PC-9 (cell line): ENCODE data around the gene CD24. TPM values are rescaled to one million over a fixed set of nuclear protein-coding genes. Genes with fewer than 3 reads are reported as not detected.

Experiments
- BruUV-seq: library from RNA; stranded (reverse); fragments of 400-500 nt; replicated peaks from 2 replicates; lab custom pipeline; 2021; lab: Mats Ljungman, UMichigan
- CTCF ChIA-PET: fragments of 300-600 bp; sonication (Branson Sonifier 250); formaldehyde crosslinking; loops from one replicate; lab custom pipeline; 2022; ENCODE audit warnings: antibody characterized with exemption; lab: Charles Lee
- POLR2A ChIA-PET: fragments of 300-600 bp; sonication (Branson Sonifier 250); formaldehyde crosslinking; loops from one replicate; lab custom pipeline; 2022; ENCODE audit warnings: antibody characterized with exemption; ENCODE audit not compliant: unreplicated experiment; lab: Charles Lee
- DNase-seq, 2 experiments: peaks; one replicate each; pipeline versions ENCODE4 v3.0.0 to v3.0.0-alpha.2; 2015 to 2022; ENCODE audit warnings: mixed read lengths in 1 of 2
- H2AFZ ChIP-seq: fragments of 200-600 bp; sonication (generic); 2 replicates; pipeline ENCODE4 v1.8.1; 2017; ENCODE audit warnings: antibody characterized with exemption
- H3F3A ChIP-seq: fragments of 200-600 bp; sonication (generic); 2 replicates; pipeline ENCODE4 v1.8.1; 2017; ENCODE audit warnings: antibody characterized with exemption, mild to moderate bottlenecking, low read depth; ENCODE audit not compliant: insufficient read depth
- H3K27ac ChIP-seq: fragments of 200-600 bp; sonication (generic); 2 replicates; pipeline ENCODE4 v1.6.1; 2016; ENCODE audit warnings: mixed run types
- H3K27me3 ChIP-seq: fragments of 200-600 bp; sonication (generic); 2 replicates; pipeline ENCODE4 v1.6.1; 2016; ENCODE audit warnings: low read depth, mixed run types; ENCODE audit not compliant: insufficient read depth
- H3K36me3 ChIP-seq: fragments of 200-600 bp; sonication (generic); 2 replicates; pipeline ENCODE4 v1.6.1; 2016; ENCODE audit warnings: low read depth, mixed run types
- H3K4me1 ChIP-seq: fragments of 200-600 bp; sonication (generic); replicated peaks from 2 replicates; pipeline ENCODE4 v1.6.1; 2016; ENCODE audit warnings: mixed run types; ENCODE audit not compliant: insufficient read depth
- H3K4me2 ChIP-seq: fragments of 200-600 bp; sonication (generic); 2 replicates; pipeline ENCODE4 v1.6.1; 2017; ENCODE audit warnings: mixed run types
- H3K4me3 ChIP-seq: fragments of 200-600 bp; sonication (generic); 2 replicates; pipeline ENCODE4 v1.6.1; 2016; ENCODE audit warnings: mixed run types
- H3K79me2 ChIP-seq: fragments of 200-600 bp; sonication (generic); 2 replicates; pipeline ENCODE4 v1.6.1; 2017; ENCODE audit warnings: low read depth, mixed run types
- H3K9me2 ChIP-seq: fragments of 200-600 bp; sonication (generic); 2 replicates; pipeline ENCODE4 v1.8.1; 2017; ENCODE audit warnings: mild to moderate bottlenecking; ENCODE audit not compliant: insufficient read depth
- H3K9me3 ChIP-seq: fragments of 200-600 bp; sonication (generic); 2 replicates; pipeline ENCODE4 v1.8.1; 2016; ENCODE audit warnings: low read depth; ENCODE audit not compliant: insufficient read depth
- H4K20me1 ChIP-seq: fragments of 200-600 bp; sonication (generic); 2 replicates; pipeline ENCODE4 v1.8.1; 2017; ENCODE audit not compliant: insufficient read depth
- EZH2 ChIP-seq: fragments of 200-600 bp; sonication (generic); IDR thresholded peaks from 2 replicates; pipeline ENCODE4 v1.8.0; 2017; ENCODE audit warnings: antibody characterized with exemption, low read depth
- intact Hi-C: fragments of 100-400 bp; cut with micrococcal nuclease; formaldehyde crosslinking; loops from one replicate; pipeline ENCODE4 v1.10.0; 2022; ENCODE audit not compliant: unreplicated experiment
- total RNA-seq: library from RNA; stranded (reverse); gene quantifications from 2 replicates; pipeline ENCODE4 v1.2.3, GENCODE V29; 2021
- TF ChIP-seq, protein P1 (sequence below): fragments of 200-600 bp; sonication (generic); conservative IDR thresholded peaks from 2 replicates; pipeline ENCODE4 v1.6.1; 2017; ENCODE audit warnings: mixed run types, antibody characterized with exemption, mild to moderate bottlenecking, moderate library complexity

CD24 gene
- total RNA-seq, 1 experiment from 2014 or later: 93.4 TPM

DNA sequence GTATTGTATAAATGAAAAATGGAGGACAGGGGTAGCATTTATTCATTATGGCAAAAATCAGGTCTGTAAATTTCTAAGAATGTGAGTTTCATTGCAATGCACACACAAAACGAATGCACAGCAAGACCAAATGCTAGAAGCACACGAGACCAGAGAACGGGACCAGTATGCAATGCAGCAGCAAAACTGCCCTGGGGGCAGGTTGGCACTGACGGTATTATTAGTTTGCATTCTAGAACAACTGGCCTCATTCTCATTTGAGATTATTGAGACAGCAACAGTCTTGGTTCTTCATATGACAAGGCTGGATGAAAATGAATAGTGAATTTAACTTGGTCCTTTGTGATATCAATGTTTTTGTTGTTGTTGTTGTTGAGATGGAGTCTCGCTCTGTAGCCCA is 44.5 kb upstream of the CD24 start:
- BruUV-seq: no TSS peak
- DNase-seq: no peak
- Histone ChIP-seq H3K4me1 (peaks cover 10% of the 10 kb centered on the region), H3K27ac (no peak overlapping the region), H3K9me3 (no peaks in the 10 kb centered on the region), H4K20me1 (no peaks in the 10 kb centered on the region), H3K4me3 (no peak overlapping the region), H3K27me3 (no peaks in the 10 kb centered on the region), H3K4me2 (no peak overlapping the region), H2AFZ (no peak overlapping the region), H3K9me2 (no peaks in the 10 kb centered on the region), H3K79me2 (no peaks in the 10 kb centered on the region), H3F3A (no peaks in the 10 kb centered on the region; the same call in 1 of the 2 replicates), H3K36me3 (no peaks in the 10 kb centered on the region)
- POLR2A ChIA-PET: no interaction called here
- TF ChIP-seq, protein P1, sequence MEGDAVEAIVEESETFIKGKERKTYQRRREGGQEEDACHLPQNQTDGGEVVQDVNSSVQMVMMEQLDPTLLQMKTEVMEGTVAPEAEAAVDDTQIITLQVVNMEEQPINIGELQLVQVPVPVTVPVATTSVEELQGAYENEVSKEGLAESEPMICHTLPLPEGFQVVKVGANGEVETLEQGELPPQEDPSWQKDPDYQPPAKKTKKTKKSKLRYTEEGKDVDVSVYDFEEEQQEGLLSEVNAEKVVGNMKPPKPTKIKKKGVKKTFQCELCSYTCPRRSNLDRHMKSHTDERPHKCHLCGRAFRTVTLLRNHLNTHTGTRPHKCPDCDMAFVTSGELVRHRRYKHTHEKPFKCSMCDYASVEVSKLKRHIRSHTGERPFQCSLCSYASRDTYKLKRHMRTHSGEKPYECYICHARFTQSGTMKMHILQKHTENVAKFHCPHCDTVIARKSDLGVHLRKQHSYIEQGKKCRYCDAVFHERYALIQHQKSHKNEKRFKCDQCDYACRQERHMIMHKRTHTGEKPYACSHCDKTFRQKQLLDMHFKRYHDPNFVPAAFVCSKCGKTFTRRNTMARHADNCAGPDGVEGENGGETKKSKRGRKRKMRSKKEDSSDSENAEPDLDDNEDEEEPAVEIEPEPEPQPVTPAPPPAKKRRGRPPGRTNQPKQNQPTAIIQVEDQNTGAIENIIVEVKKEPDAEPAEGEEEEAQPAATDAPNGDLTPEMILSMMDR: no peak
- no peak for TF ChIP-seq EZH2
- CTCF ChIA-PET: interaction anchor here (0.6 kb wide), 1 partner anchor 628 kb away, joined by 4 read pairs; no protein-coding TSS in a partner anchor
- intact Hi-C loops: no loop called here

- no peak overlapping the region for H2AFZ ChIP-seq
- ChIA-PET CTCF (no interaction called here), POLR2A (interaction anchor here (0.7 kb wide), 1 partner anchor 226 kb away, joined by 4 read pairs; no protein-coding TSS in a partner anchor)
- no peaks in the 10 kb centered on the region for H3K79me2 ChIP-seq
- H3K27me3 ChIP-seq: no peaks in the 10 kb centered on the region
- intact Hi-C loops: no loop called here
- no peak for DNase-seq
- H3K9me3 ChIP-seq: no peaks in the 10 kb centered on the region
- TF ChIP-seq, protein P1: no peak
- no peak for TF ChIP-seq EZH2
- no peak overlapping the region for H3K27ac ChIP-seq
- H3K4me2 ChIP-seq: no peak overlapping the region
- no peaks in the 10 kb centered on the region for H3K9me2 ChIP-seq
- no peak overlapping the region for H3K4me3 ChIP-seq
- no peaks in the 10 kb centered on the region for H4K20me1 ChIP-seq
- no peaks in the 10 kb centered on the region for H3K36me3 ChIP-seq
- BruUV-seq: no TSS peak
- no peaks in the 10 kb centered on the region for H3K4me1 ChIP-seq
- H3F3A ChIP-seq: no peaks in the 10 kb centered on the region
These were observed 35.0 kb upstream of the CD24 start for GRCh38 chr6:107009499-107009898.

GRCh38 chr6:106997392-106998158 is 23.0 kb upstream of the CD24 start:
- ChIA-PET POLR2A (interaction anchor here (0.9 kb wide), 1 partner anchor 844 kb away, joined by 8 read pairs; no protein-coding TSS in a partner anchor), CTCF (interaction anchor here (0.7 to 1.8 kb wide), 5 partner anchors 150 to 658 kb away, joined by 3 to 8 read pairs (median 3); no protein-coding TSS in a partner anchor)
- no peaks in the 10 kb centered on the region for H3K9me2 ChIP-seq
- no peak overlapping the region for H3K4me3 ChIP-seq
- no peaks in the 10 kb centered on the region for H3K36me3 ChIP-seq
- no peak overlapping the region for H3K27ac ChIP-seq
- TF ChIP-seq, protein P1: peak; percentile 94
- TF ChIP-seq EZH2: no peak
- H3K27me3 ChIP-seq: no peaks in the 10 kb centered on the region
- intact Hi-C loops: loop anchor here (1.0 to 10.0 kb wide), 4 partner anchors 117 to 660 kb away; partner anchors contain the start of genes BEND3 and CRYBG1
- H4K20me1 ChIP-seq: no peaks in the 10 kb centered on the region
- no TSS peak for BruUV-seq
- no peaks in the 10 kb centered on the region for H3K79me2 ChIP-seq
- H3K9me3 ChIP-seq: no peaks in the 10 kb centered on the region
- no peaks in the 10 kb centered on the region for H3K4me1 ChIP-seq
- no peak overlapping the region for H2AFZ ChIP-seq
- no peaks in the 10 kb centered on the region for H3F3A ChIP-seq
- peak; percentile 57 for DNase-seq
- no peak overlapping the region for H3K4me2 ChIP-seq
